Stimulated activated CD8-positive, alpha-beta memory T cell treated with anti-CD3 and anti-CD28 coated beads, Interleukin-15, amount 100 ng/mL, for 1 hour (primary cell): ENCODE data around the gene MAPKAPK3.

ENCODE experiments used
- DNase-seq: peaks from one replicate; pipeline ENCODE4 v3.0.0-alpha.2; 2020; ENCODE audit warnings: low read depth

The MAPKAPK3 gene

GRCh38 chr3:50689558-50689957 lies 72.6 kb downstream of the MAPKAPK3 start:
- DNase-seq: no peak

DNA sequence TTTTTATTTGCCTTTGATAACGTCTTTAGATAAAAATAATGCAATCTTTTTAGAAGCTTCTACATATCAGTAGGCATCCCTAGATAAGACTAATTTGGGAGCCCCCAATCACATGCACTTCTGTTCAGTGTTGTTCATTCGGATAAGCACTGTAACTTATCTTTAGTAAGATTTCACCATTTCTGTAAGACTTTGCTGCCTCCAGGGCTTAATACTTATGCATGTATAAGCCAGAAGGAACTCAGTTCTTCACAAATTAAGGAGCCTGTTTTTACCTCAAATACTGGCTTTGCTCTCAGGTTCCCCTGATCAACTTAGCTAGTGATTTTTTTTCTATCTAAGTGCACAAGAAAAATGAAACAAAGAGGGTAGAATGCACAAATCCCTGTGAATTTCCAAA lies 78.1 kb downstream of the MAPKAPK3 start:
- DNase-seq: no peak

DNA sequence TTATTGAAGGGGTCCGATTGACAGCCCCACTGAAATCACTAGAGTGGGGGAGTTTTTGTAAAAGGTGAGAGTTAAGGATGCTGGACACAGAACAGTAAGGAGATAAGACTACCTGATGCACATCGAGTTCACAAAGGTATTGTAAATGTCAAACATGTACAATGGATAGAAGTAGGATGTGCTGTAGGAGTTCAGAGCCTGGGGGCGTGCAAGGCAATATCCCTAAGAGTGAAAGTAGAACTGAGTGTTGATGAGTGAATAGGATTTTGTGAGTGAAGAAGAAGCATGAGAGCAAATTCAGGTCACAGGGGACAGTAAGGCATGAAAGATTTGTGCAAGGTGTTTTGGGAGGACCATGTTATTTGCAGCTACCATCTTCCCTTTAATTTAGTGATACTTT lies 79.3 kb downstream of the MAPKAPK3 start:
- no peak for DNase-seq

GRCh38 chr3:50698269-50698668 lies 81.3 kb downstream of the MAPKAPK3 start:
- DNase-seq: no peak
